Kidney epithelial cell (primary cell): ENCODE results near the gene TRAPPC13. TPM values are rescaled to one million over a fixed set of nuclear protein-coding genes. Genes with fewer than 3 reads are reported as not detected.
"Not testable (repeated sequence)": the region's sequence is repeated elsewhere in the genome, so short reads cannot be mapped to it uniquely, and the experiment has no call there.

Experiments used
- DNase-seq: peaks from one replicate; pipeline ENCODE4 v3.0.0-alpha.2; 2010; ENCODE audit warnings: low read depth
- H3K27me3 ChIP-seq: 2 replicates; pipeline ENCODE4 v1.6.0; 2011; ENCODE audit warnings: low read length; ENCODE audit not compliant: control insufficient read depth, insufficient read depth
- H3K36me3 ChIP-seq: 2 replicates; pipeline ENCODE4 v1.5.1; 2011; ENCODE audit warnings: low read length; ENCODE audit not compliant: control insufficient read depth, insufficient read depth
- H3K4me3 ChIP-seq: 2 replicates; pipeline ENCODE4 v1.5.1; 2011; ENCODE audit warnings: low read depth, mild to moderate bottlenecking, control low read depth, low read length
- CTCF ChIP-seq: IDR thresholded peaks from 2 replicates; pipeline ENCODE4 v1.5.1; 2011; ENCODE audit warnings: mild to moderate bottlenecking, moderate library complexity, low read length, control low read depth, inconsistent platforms; ENCODE audit not compliant: insufficient read depth, poor library complexity, severe bottlenecking
- total RNA-seq: library from RNA; depleted of rRNA; stranded (reverse); fragments of >200 nt; gene quantifications from 2 replicates; pipeline ENCODE4 v1.2.3, GENCODE V29; 2015

Gene TRAPPC13
- total RNA-seq, 1 donor from 2014 or later = 19.0 TPM

GRCh38 chr5:65668696-65669095 is 43.9 kb downstream of the TRAPPC13 start:
- H3K27me3 ChIP-seq = no peaks in the 10 kb centered on the region
- H3K4me3 ChIP-seq = no peak overlapping the region
- DNase-seq = no peak
- TF ChIP-seq CTCF = no peak
- peaks cover 1% of the 10 kb centered on the region for H3K36me3 ChIP-seq

DNA sequence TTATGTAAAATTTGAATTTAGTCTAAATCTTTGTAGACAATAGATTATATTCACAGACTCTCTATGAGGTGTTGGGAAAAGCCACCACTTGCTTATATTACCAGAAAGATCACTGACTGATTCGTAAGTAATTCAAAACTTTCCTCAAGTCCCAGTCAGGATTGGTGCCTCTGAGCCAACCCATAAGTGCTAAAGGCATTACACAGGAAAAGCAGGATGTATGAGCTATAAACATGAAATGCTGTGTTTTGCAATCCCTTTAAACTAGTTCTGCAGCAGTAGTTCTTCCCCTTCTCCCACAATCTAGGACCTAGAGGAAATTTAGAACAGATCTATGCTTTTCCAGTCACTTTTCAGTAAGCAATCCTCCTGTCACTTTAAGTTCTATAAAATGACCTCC is 48.0 kb downstream of the TRAPPC13 start:
- H3K27me3 ChIP-seq = no peaks in the 10 kb centered on the region
- TF ChIP-seq CTCF = no peak

GRCh38 chr5:65674749-65675148 is 49.9 kb downstream of the TRAPPC13 start:
- no peak for TF ChIP-seq CTCF
- Histone ChIP-seq H3K4me3 (no peak overlapping the region), H3K36me3 (no peaks in the 10 kb centered on the region), H3K27me3 (no peaks in the 10 kb centered on the region)
- DNase-seq = no peak

More for the DNA sequence above, 48.0 kb downstream of the TRAPPC13 start:
- DNase-seq = no peak
- Histone ChIP-seq H3K4me3 (no peak overlapping the region), H3K36me3 (no peaks in the 10 kb centered on the region)

DNA sequence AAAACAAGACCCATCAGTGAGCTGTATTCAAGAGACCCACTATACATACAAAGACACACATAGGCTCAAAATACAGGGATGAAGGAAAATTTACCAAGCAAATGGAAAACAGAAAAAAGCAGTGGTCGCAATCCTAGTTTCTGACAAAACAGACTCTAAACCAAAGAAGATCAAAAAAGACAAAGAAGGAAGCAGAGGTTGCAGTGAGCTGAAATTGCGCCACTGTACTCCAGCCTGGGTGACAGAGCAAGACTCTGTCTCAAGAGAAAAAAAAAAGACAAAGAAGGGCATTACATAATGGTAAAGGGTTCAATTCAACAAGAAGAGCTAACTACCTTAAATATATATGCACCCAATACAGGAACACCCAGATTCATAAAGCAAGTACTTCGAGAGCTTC is 51.2 kb downstream of the TRAPPC13 start:
- H3K36me3 ChIP-seq, H3K4me3 ChIP-seq: not testable (repeated sequence)

GRCh38 chr5:65682148-65682547 is 57.3 kb downstream of the TRAPPC13 start:
- no peak for DNase-seq
- TF ChIP-seq CTCF = no peak
- Histone ChIP-seq H3K36me3 (no peaks in the 10 kb centered on the region), H3K27me3 (no peaks in the 10 kb centered on the region), H3K4me3 (no peak overlapping the region)

More for the DNA sequence above, 51.2 kb downstream of the TRAPPC13 start:
- not testable (repeated sequence) for H3K27me3 ChIP-seq, DNase-seq

GRCh38 chr5:65693121-65693520 is 68.3 kb downstream of the TRAPPC13 start:
- Histone ChIP-seq H3K36me3 (no peaks in the 10 kb centered on the region), H3K4me3 (no peak overlapping the region), H3K27me3 (no peaks in the 10 kb centered on the region)
- no peak for DNase-seq
- TF ChIP-seq CTCF = no peak
